ACC112 (cell line): ENCODE results near the gene COL5A2.

Experiments used
- H2AFZ ChIP-seq: fragments of 200-600 bp; sonication (generic); one replicate; pipeline ENCODE4 v1.6.0; 2017; ENCODE audit warnings: antibody characterized with exemption, low read length; ENCODE audit not compliant: unreplicated experiment
- H3K27ac ChIP-seq: fragments of 200-600 bp; sonication (generic); 2 replicates; pipeline ENCODE4 v1.5.1; 2014; ENCODE audit warnings: low read depth, mild to moderate bottlenecking, antibody characterized with exemption, low read length, moderate library complexity
- H3K27me3 ChIP-seq: fragments of 200-600 bp; sonication (generic); 2 replicates; pipeline ENCODE4 v1.6.1; 2014; ENCODE audit warnings: mild to moderate bottlenecking, antibody characterized with exemption, low read length, moderate library complexity, mixed read lengths; ENCODE audit not compliant: insufficient read depth
- H3K36me3 ChIP-seq: fragments of 200-600 bp; sonication (generic); 2 replicates; pipeline ENCODE4 v1.6.1; 2016; ENCODE audit warnings: mild to moderate bottlenecking, antibody characterized with exemption, low read length, moderate library complexity, mixed read lengths; ENCODE audit not compliant: insufficient read depth
- H3K4me1 ChIP-seq: fragments of 200-600 bp; sonication (generic); one replicate; pipeline ENCODE4 v1.6.1; 2016; ENCODE audit warnings: low read length, mixed read lengths; ENCODE audit not compliant: insufficient read depth, unreplicated experiment, control insufficient read depth
- H3K4me3 ChIP-seq: fragments of 200-600 bp; sonication (generic); 2 replicates; pipeline ENCODE4 v1.5.1; 2014; ENCODE audit warnings: mild to moderate bottlenecking, low read depth, low read length
- H3K79me2 ChIP-seq: fragments of 200-600 bp; sonication (generic); one replicate; pipeline ENCODE4 v1.6.0; 2016; ENCODE audit warnings: low read length; ENCODE audit not compliant: control insufficient read depth, unreplicated experiment, insufficient read depth

Gene COL5A2

GRCh38 chr2:189113963-189114362 is 65.6 kb downstream of the COL5A2 start:
- H3K36me3 ChIP-seq, result peaks cover 8% of the 10 kb centered on the region
- no peak overlapping the region for H2AFZ ChIP-seq
- H3K79me2 ChIP-seq, result peaks cover 76% of the 10 kb centered on the region
- H3K27me3 ChIP-seq, result no peaks in the 10 kb centered on the region
- peak overlapping the region; percentile 71 for H3K27ac ChIP-seq
- peaks cover 70% of the 10 kb centered on the region for H3K4me1 ChIP-seq
- peak overlapping the region; percentile 46 for H3K4me3 ChIP-seq

DNA sequence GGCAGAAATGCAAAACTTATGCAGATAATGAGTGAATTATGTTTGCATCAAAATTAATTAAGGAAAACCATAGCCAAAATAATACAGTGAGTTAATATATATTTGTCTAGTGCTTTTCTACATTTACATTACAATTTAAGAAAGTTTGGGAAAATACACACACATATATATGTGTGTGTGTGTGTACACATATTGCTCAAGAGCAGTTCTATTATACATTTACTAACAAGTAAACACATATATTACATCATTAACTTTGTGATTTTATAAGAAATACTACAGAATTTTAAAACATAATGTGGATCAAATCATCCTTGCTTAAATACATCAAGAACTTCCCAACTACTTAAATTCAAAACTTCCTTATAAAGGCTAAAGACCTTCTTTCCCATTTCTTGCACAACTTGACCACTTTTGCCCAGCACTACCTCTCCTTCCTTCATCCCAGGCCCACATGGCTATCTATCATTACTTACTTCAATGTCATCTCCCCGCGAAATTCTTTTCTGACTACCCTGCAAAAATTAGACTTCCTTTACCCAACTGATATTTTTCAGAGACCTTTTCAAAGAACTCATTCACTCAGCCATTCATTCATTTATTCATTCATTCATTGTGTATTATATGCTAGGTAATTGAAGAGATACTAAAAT is 68.4 kb downstream of the COL5A2 start:
- H2AFZ ChIP-seq, result no peak overlapping the region
- H3K4me3 ChIP-seq, result no peak overlapping the region
- H3K27me3 ChIP-seq, result no peaks in the 10 kb centered on the region
- peaks cover 53% of the 10 kb centered on the region for H3K79me2 ChIP-seq
- peaks cover 8% of the 10 kb centered on the region for H3K36me3 ChIP-seq
- H3K27ac ChIP-seq, result peak overlapping the region; percentile 1
- peaks cover 67% of the 10 kb centered on the region for H3K4me1 ChIP-seq

- peaks cover 44% of the 10 kb centered on the region for H3K79me2 ChIP-seq
- peaks cover 63% of the 10 kb centered on the region for H3K4me1 ChIP-seq
Measured at GRCh38 chr2:189109921-189110397, 69.6 kb downstream of the COL5A2 start.

DNA sequence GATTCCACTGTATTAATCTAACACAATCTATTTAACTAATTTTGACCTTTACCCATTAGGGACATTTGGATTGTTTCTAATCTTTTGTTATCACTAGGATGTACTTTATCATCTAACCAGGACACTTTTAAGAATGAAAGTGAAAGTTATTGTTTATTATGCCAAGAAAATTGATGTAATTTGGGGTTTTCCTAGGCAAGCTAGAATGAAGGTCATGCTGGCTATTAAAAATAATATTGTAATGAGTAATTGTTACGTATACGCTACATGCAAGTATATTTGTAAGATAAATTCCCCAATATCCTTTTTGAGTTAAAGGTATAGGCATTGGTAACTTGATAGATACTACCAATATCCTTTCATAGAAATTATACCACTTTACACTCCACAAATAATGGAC is 74.6 kb downstream of the COL5A2 start:
- Histone ChIP-seq H3K79me2 (peaks cover 25% of the 10 kb centered on the region), H3K27me3 (no peaks in the 10 kb centered on the region), H3K4me1 (peaks cover 63% of the 10 kb centered on the region), H3K36me3 (peaks cover 20% of the 10 kb centered on the region), H3K27ac (peak overlapping the region; percentile 82), H2AFZ (no peak overlapping the region), H3K4me3 (peak overlapping the region; percentile 60)

More at GRCh38 chr2:189109921-189110397, 69.6 kb downstream of the COL5A2 start:
- Histone ChIP-seq H3K27me3 (no peaks in the 10 kb centered on the region), H3K4me3 (no peak overlapping the region), H2AFZ (no peak overlapping the region), H3K36me3 (peaks cover 8% of the 10 kb centered on the region), H3K27ac (peak overlapping the region; percentile 25)

- Histone ChIP-seq H3K27me3 (no peaks in the 10 kb centered on the region), H3K79me2 (peaks cover 22% of the 10 kb centered on the region), H3K4me1 (peaks cover 60% of the 10 kb centered on the region), H3K4me3 (no peak overlapping the region), H3K36me3 (peaks cover 25% of the 10 kb centered on the region), H2AFZ (no peak overlapping the region), H3K27ac (no peak overlapping the region; the same call in 1 of the 2 replicates)
Measured at GRCh38 chr2:189102735-189103134, 76.8 kb downstream of the COL5A2 start.

- Histone ChIP-seq H3K79me2 (peaks cover 18% of the 10 kb centered on the region), H3K27ac (peak overlapping the region; percentile 86), H3K4me3 (no peak overlapping the region), H3K36me3 (peaks cover 18% of the 10 kb centered on the region), H3K27me3 (no peaks in the 10 kb centered on the region), H2AFZ (no peak overlapping the region), H3K4me1 (peaks cover 69% of the 10 kb centered on the region)
Measured at GRCh38 chr2:189097934-189098333, 81.6 kb downstream of the COL5A2 start.

GRCh38 chr2:189096769-189097447 is 82.7 kb downstream of the COL5A2 start:
- Histone ChIP-seq H3K36me3 (peaks cover 16% of the 10 kb centered on the region), H2AFZ (no peak overlapping the region), H3K27ac (peak overlapping the region; percentile 86), H3K79me2 (peaks cover 18% of the 10 kb centered on the region), H3K4me3 (no peak overlapping the region), H3K4me1 (peaks cover 71% of the 10 kb centered on the region), H3K27me3 (no peaks in the 10 kb centered on the region)

- H3K79me2 ChIP-seq, result peaks cover 26% of the 10 kb centered on the region
Measured at GRCh38 chr2:189095101-189095500, 84.5 kb downstream of the COL5A2 start.

GRCh38 chr2:189092936-189093335 is 86.6 kb downstream of the COL5A2 start:
- Histone ChIP-seq H3K27me3 (no peaks in the 10 kb centered on the region), H3K4me3 (no peak overlapping the region; the same call in 1 of the 2 replicates), H2AFZ (peak overlapping the region; percentile 39), H3K36me3 (peaks cover 44% of the 10 kb centered on the region), H3K4me1 (peaks cover 76% of the 10 kb centered on the region), H3K27ac (peak overlapping the region; percentile 86), H3K79me2 (peaks cover 26% of the 10 kb centered on the region)

More at GRCh38 chr2:189095101-189095500, 84.5 kb downstream of the COL5A2 start:
- no peak overlapping the region for H3K4me3 ChIP-seq
- H3K4me1 ChIP-seq, result peaks cover 75% of the 10 kb centered on the region
- H3K27me3 ChIP-seq, result no peaks in the 10 kb centered on the region
- peak overlapping the region; percentile 86 for H3K27ac ChIP-seq
- peaks cover 33% of the 10 kb centered on the region for H3K36me3 ChIP-seq
- no peak overlapping the region for H2AFZ ChIP-seq

- no peaks in the 10 kb centered on the region for H3K27me3 ChIP-seq
- no peak overlapping the region for H3K4me3 ChIP-seq
- no peak overlapping the region for H2AFZ ChIP-seq
- peaks cover 49% of the 10 kb centered on the region for H3K36me3 ChIP-seq
- peaks cover 72% of the 10 kb centered on the region for H3K4me1 ChIP-seq
- H3K79me2 ChIP-seq, result peaks cover 26% of the 10 kb centered on the region
- H3K27ac ChIP-seq, result peak overlapping the region; percentile 86
Measured at GRCh38 chr2:189091253-189091652, 88.3 kb downstream of the COL5A2 start.
